Neural progenitor cell (in vitro differentiated cells): ENCODE data around the gene TMEM106C. TPM values are rescaled to one million over a fixed set of nuclear protein-coding genes. Genes with fewer than 3 reads are reported as not detected.

ENCODE experiments used
- DNase-seq: peaks from one replicate; pipeline ENCODE4 v3.0.0-alpha.2; 2016; ENCODE audit warnings: low spot score
- H2AFZ ChIP-seq: fragments of 200-600 bp; sonication (generic); replicated peaks from 2 replicates; pipeline ENCODE4 v1.6.1; 2016; ENCODE audit warnings: antibody characterized with exemption
- H3F3A ChIP-seq: fragments of 200-600 bp; sonication (generic); 2 replicates; pipeline ENCODE4 v1.6.1; 2016; ENCODE audit warnings: antibody characterized with exemption, low read depth
- H3K27ac ChIP-seq: fragments of 200-600 bp; sonication (generic); 2 replicates; pipeline ENCODE4 v1.5.1; 2016; ENCODE audit warnings: mild to moderate bottlenecking
- H3K27me3 ChIP-seq: fragments of 200-600 bp; sonication (generic); 2 replicates; pipeline ENCODE4 v1.6.1; 2016; ENCODE audit warnings: mild to moderate bottlenecking, moderate library complexity
- H3K36me3 ChIP-seq: fragments of 200-600 bp; sonication (generic); 2 replicates; pipeline ENCODE4 v1.5.1; 2016
- H3K4me1 ChIP-seq: fragments of 200-600 bp; sonication (generic); 2 replicates; pipeline ENCODE4 v1.6.1; 2016; ENCODE audit warnings: mixed run types
- H3K4me2 ChIP-seq: fragments of 200-600 bp; sonication (generic); 2 replicates; pipeline ENCODE4 v1.6.1; 2016
- H3K4me3 ChIP-seq: fragments of 200-600 bp; sonication (generic); 2 replicates; pipeline ENCODE4 v1.5.1; 2016
- H3K79me2 ChIP-seq: fragments of 200-600 bp; sonication (generic); 2 replicates; pipeline ENCODE4 v1.6.1; 2016; ENCODE audit warnings: low read depth
- H3K9ac ChIP-seq: fragments of 200-600 bp; sonication (generic); 2 replicates; pipeline ENCODE4 v1.6.1; 2016
- H3K9me3 ChIP-seq: fragments of 200-600 bp; sonication (generic); 2 replicates; pipeline ENCODE4 v1.5.1; 2016; ENCODE audit warnings: low read depth
- H4K20me1 ChIP-seq: fragments of 200-600 bp; sonication (generic); 2 replicates; pipeline ENCODE4 v1.6.1; 2016; ENCODE audit warnings: low read depth
- H3K27ac Mint-ChIP-seq: 3 replicates; pipeline ENCODE4 v1.8.0; 2021; ENCODE audit warnings: mixed read lengths
- H3K27me3 Mint-ChIP-seq: 2 replicates; pipeline ENCODE4 v1.8.0; 2022; ENCODE audit warnings: low read depth, mild to moderate bottlenecking, inconsistent platforms, moderate library complexity, mixed read lengths; ENCODE audit not compliant: insufficient read depth
- H3K36me3 Mint-ChIP-seq: 3 replicates; pipeline ENCODE4 v1.8.0; 2021; ENCODE audit warnings: mixed read lengths
- H3K4me1 Mint-ChIP-seq: 3 replicates; pipeline ENCODE4 v1.8.0; 2021; ENCODE audit warnings: mixed read lengths
- H3K4me3 Mint-ChIP-seq: 3 replicates; pipeline ENCODE4 v1.8.0; 2021; ENCODE audit warnings: mild to moderate bottlenecking, moderate library complexity, mixed read lengths
- H3K9me3 Mint-ChIP-seq: 3 replicates; pipeline ENCODE4 v1.8.0; 2020; ENCODE audit warnings: mixed read lengths
- EZH2 ChIP-seq: fragments of 200-600 bp; sonication (generic); IDR thresholded peaks from 2 replicates; pipeline ENCODE4 v1.6.1; 2017; ENCODE audit warnings: antibody characterized with exemption, mild to moderate bottlenecking, moderate library complexity
- EZH2phosphoT487 ChIP-seq: fragments of 200-600 bp; sonication (generic); IDR thresholded peaks from 2 replicates; pipeline ENCODE4 v1.6.1; 2017; ENCODE audit warnings: antibody characterized with exemption
- total RNA-seq: library from RNA; depleted of rRNA; stranded (reverse); fragments of >200 nt; gene quantifications from 2 replicates; pipeline ENCODE4 v1.2.3, GENCODE V29; 2015; ENCODE audit warnings: low replicate concordance
- TF ChIP-seq, protein P1 (sequence below): fragments of 200-600 bp; sonication (generic); IDR thresholded peaks from 2 replicates; pipeline ENCODE4 v1.5.1; 2017; ENCODE audit warnings: antibody characterized with exemption, mild to moderate bottlenecking

TMEM106C gene
- total RNA-seq, 1 donor from 2014 or later = 87.5 TPM

DNA sequence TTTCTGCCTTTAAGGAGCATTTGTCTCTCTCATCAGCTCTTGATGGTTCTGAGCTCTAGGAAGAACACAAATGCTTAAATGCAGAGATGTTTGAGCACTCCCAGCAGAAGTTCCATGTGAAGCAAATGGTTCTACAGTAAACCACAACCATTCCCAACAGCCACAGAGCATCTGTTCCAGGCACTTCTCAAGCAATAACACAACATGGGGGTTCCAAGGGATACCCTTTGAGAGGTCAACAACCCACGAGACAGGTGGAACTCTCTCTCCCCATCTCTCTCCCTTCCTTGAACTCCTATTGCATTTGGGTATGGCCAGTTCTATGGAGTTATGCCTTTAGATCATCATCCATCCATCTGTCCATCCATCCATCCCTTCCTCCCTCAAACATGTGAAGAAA, 46.1 kb downstream of the TMEM106C start:
- Mint-ChIP-seq H3K9me3 (no peaks in the 10 kb centered on the region), H3K27me3 (peaks cover 17% of the 10 kb centered on the region), H3K27ac (no peak overlapping the region), H3K36me3 (no peaks in the 10 kb centered on the region), H3K4me3 (no peak overlapping the region), H3K4me1 (peaks cover 19% of the 10 kb centered on the region)
- Histone ChIP-seq H3K4me3 (no peak overlapping the region), H3K79me2 (no peaks in the 10 kb centered on the region), H3K27me3 (peaks cover 100% of the 10 kb centered on the region), H4K20me1 (no peaks in the 10 kb centered on the region), H3K36me3 (no peaks in the 10 kb centered on the region), H3K4me2 (no peak overlapping the region), H3F3A (peaks cover 15% of the 10 kb centered on the region), H3K27ac (no peak overlapping the region), H3K9me3 (no peaks in the 10 kb centered on the region), H2AFZ (no peak overlapping the region), H3K9ac (no peak overlapping the region), H3K4me1 (peaks cover 11% of the 10 kb centered on the region)
- TF ChIP-seq EZH2 = no peak
- TF ChIP-seq EZH2phosphoT487 = no peak
- no peak for DNase-seq

DNA sequence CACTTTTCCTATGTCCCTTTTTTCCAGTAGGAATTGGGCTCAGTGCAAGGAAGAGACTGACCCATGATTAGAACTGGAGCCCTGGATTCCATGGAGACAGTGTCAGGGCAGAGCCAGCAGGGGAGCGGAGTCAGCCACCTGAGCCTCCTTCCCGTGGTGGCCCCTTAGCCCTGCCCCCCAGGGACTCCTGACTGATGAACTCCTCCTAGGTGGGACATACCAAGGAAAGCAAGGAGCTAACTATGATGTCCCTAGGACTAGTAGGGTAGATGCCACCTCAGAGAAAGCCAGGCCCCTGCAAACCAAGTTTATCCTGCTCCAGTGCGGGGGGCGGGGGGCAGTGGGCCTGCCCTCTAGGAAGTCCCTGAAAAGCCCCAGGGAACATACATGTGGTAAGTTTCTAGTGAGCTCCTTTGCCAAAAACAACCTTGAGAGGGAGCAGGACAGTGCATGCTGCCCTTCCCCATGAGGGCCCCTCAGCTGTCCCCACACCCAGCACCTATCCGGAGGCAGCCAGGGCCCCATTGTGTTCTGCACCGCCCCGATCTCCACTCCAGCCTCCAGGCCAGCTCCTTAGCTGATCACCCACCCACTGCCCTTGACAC, 47.1 kb downstream of the TMEM106C start:
- H3K36me3 Mint-ChIP-seq = no peaks in the 10 kb centered on the region
- Histone ChIP-seq H3K9ac (no peak overlapping the region), H4K20me1 (no peaks in the 10 kb centered on the region), H3K36me3 (no peaks in the 10 kb centered on the region), H3K4me1 (peaks cover 5% of the 10 kb centered on the region), H3K4me3 (no peak overlapping the region), H3K79me2 (no peaks in the 10 kb centered on the region), H3K4me2 (no peak overlapping the region), H3K9me3 (no peaks in the 10 kb centered on the region), H3F3A (peaks cover 5% of the 10 kb centered on the region), H3K27me3 (peaks cover 100% of the 10 kb centered on the region), H2AFZ (no peak overlapping the region), H3K27ac (no peak overlapping the region)
- H3K4me1 Mint-ChIP-seq = peaks cover 13% of the 10 kb centered on the region
- H3K4me3 Mint-ChIP-seq = no peak overlapping the region
- DNase-seq = no peak
- no peak for TF ChIP-seq EZH2phosphoT487
- TF ChIP-seq, protein P1, sequence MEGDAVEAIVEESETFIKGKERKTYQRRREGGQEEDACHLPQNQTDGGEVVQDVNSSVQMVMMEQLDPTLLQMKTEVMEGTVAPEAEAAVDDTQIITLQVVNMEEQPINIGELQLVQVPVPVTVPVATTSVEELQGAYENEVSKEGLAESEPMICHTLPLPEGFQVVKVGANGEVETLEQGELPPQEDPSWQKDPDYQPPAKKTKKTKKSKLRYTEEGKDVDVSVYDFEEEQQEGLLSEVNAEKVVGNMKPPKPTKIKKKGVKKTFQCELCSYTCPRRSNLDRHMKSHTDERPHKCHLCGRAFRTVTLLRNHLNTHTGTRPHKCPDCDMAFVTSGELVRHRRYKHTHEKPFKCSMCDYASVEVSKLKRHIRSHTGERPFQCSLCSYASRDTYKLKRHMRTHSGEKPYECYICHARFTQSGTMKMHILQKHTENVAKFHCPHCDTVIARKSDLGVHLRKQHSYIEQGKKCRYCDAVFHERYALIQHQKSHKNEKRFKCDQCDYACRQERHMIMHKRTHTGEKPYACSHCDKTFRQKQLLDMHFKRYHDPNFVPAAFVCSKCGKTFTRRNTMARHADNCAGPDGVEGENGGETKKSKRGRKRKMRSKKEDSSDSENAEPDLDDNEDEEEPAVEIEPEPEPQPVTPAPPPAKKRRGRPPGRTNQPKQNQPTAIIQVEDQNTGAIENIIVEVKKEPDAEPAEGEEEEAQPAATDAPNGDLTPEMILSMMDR = no peak
- TF ChIP-seq EZH2 = no peak
- peaks cover 16% of the 10 kb centered on the region for H3K27me3 Mint-ChIP-seq
- H3K9me3 Mint-ChIP-seq = no peaks in the 10 kb centered on the region
- no peak overlapping the region for H3K27ac Mint-ChIP-seq

DNA sequence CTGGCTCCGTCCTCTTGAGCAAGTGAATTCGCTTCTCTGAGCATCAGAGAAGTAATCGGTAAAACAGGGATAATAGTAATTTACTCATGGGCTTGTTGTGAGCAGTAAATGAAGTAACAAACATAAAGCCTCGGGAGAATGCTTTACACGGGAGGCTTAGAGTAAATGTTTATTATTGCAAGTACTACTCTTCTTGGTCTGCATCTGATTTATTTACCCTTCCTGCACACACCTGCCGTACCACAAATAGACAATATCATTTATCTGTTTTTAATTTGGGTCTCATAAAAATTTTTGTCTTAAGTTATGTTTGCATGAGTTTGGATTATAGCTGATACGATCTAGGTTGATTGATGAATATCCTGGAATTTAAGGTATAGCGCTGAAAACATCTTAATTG, 48.7 kb downstream of the TMEM106C start:
- Histone ChIP-seq H3K79me2 (no peaks in the 10 kb centered on the region), H3K36me3 (no peaks in the 10 kb centered on the region), H3K4me1 (peaks cover 9% of the 10 kb centered on the region), H3K4me3 (no peak overlapping the region), H3K9ac (no peak overlapping the region), H4K20me1 (no peaks in the 10 kb centered on the region), H3K27ac (no peak overlapping the region), H3K4me2 (no peak overlapping the region), H3K27me3 (peaks cover 100% of the 10 kb centered on the region), H3K9me3 (no peaks in the 10 kb centered on the region), H3F3A (no peaks in the 10 kb centered on the region), H2AFZ (no peak overlapping the region)
- no peak overlapping the region for H3K27ac Mint-ChIP-seq
- DNase-seq = no peak
- peaks cover 15% of the 10 kb centered on the region for H3K4me1 Mint-ChIP-seq
- H3K27me3 Mint-ChIP-seq = peaks cover 6% of the 10 kb centered on the region
- no peaks in the 10 kb centered on the region for H3K36me3 Mint-ChIP-seq
- H3K9me3 Mint-ChIP-seq = no peaks in the 10 kb centered on the region
- no peak overlapping the region for H3K4me3 Mint-ChIP-seq
- no peak for TF ChIP-seq EZH2
- no peak for TF ChIP-seq EZH2phosphoT487
- TF ChIP-seq, protein P1 = no peak

DNA sequence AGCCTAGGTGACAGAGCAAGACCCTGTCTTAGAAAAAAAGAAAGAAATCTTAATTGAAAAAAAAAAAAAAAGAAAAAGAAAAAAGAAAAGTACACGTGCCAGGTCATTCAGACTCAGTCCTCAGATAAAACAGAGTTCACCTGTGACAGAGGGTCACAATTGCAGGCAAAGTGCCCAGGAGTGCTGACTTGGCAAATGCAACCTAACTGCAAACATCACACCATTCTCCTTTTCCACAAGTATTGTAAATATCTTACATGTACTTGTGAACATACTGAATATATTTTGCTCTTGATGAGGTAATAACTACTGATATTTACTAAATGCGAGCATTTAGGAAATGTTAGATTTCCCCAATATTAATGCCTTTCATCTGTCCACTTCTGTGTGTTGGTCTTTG, 49.9 kb downstream of the TMEM106C start:
- no peaks in the 10 kb centered on the region for H4K20me1 ChIP-seq
- H3K27ac ChIP-seq = no peak overlapping the region
- H2AFZ ChIP-seq = no peak overlapping the region
- no peak overlapping the region for H3K9ac ChIP-seq
- no peak overlapping the region for H3K4me2 ChIP-seq
- Mint-ChIP-seq H3K36me3 (no peaks in the 10 kb centered on the region), H3K27ac (no peak overlapping the region), H3K9me3 (no peaks in the 10 kb centered on the region), H3K4me1 (peaks cover 18% of the 10 kb centered on the region), H3K27me3 (peaks cover 6% of the 10 kb centered on the region), H3K4me3 (no peak overlapping the region)
- DNase-seq = no peak
- TF ChIP-seq EZH2 = no peak
- TF ChIP-seq, protein P1 = no peak
- no peak for TF ChIP-seq EZH2phosphoT487
- no peaks in the 10 kb centered on the region for H3K36me3 ChIP-seq
- H3F3A ChIP-seq = no peaks in the 10 kb centered on the region
- H3K79me2 ChIP-seq = no peaks in the 10 kb centered on the region
- peaks cover 15% of the 10 kb centered on the region for H3K4me1 ChIP-seq
- peaks cover 100% of the 10 kb centered on the region for H3K27me3 ChIP-seq
- H3K4me3 ChIP-seq = no peak overlapping the region
- H3K9me3 ChIP-seq = no peaks in the 10 kb centered on the region
